Measurements from ENCODE around the gene COL16A1. TPM values are rescaled to one million over a fixed set of nuclear protein-coding genes. Genes with fewer than 3 reads are reported as not detected.

Gene COL16A1
- total RNA-seq, 1 donor from 2014 or later: 339 TPM

GRCh38 chr1:31648641-31649357 lies 55.0 kb downstream of the COL16A1 start:
- H3K36me3 ChIP-seq: peaks cover 4 to 11% of the 10 kb centered on the region in 2 donors
- no peaks in the 10 kb centered on the region for H3K9me3 ChIP-seq
- H3K27ac ChIP-seq: peak overlapping the region; percentile 77 to 97
- H3K4me3 ChIP-seq: no peak overlapping the region
- TF ChIP-seq, protein P1, sequence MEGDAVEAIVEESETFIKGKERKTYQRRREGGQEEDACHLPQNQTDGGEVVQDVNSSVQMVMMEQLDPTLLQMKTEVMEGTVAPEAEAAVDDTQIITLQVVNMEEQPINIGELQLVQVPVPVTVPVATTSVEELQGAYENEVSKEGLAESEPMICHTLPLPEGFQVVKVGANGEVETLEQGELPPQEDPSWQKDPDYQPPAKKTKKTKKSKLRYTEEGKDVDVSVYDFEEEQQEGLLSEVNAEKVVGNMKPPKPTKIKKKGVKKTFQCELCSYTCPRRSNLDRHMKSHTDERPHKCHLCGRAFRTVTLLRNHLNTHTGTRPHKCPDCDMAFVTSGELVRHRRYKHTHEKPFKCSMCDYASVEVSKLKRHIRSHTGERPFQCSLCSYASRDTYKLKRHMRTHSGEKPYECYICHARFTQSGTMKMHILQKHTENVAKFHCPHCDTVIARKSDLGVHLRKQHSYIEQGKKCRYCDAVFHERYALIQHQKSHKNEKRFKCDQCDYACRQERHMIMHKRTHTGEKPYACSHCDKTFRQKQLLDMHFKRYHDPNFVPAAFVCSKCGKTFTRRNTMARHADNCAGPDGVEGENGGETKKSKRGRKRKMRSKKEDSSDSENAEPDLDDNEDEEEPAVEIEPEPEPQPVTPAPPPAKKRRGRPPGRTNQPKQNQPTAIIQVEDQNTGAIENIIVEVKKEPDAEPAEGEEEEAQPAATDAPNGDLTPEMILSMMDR (IDR thresholded peaks at IDR 0.05): no peak
- intact Hi-C loops (cut with DNase I): loop anchor here (5.0 kb wide), 1 partner anchor 289 kb away; the partner anchor contains the start of gene PTP4A2
- DNase-seq (ENCODE audit: low spot score in 2 of 2): no peak
- H3K27me3 ChIP-seq: no peaks in the 10 kb centered on the region
- peaks cover 4 to 38% of the 10 kb centered on the region in 2 donors for H3K4me1 ChIP-seq

DNA sequence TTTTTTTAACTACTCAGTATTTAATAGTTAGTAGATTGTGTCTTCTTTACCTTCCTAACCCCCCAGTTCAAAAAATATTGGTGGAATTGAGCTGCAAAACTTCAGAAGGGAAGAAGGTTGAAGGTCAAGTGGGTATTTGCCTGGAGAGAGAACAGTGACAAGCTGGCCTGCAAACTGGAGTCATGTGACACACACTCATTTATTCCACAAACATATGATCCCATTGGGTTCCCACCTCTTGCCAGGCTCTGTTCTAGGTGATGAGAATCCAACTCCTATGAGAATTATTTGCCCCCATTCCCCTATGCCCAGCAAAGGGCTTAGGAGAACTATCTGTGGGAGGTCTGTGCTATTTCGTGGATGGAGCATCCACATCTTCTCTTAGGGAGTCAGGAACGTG lies 55.6 kb downstream of the COL16A1 start:
- intact Hi-C loops (cut with DNase I): loop anchor here (5.0 kb wide), 1 partner anchor 289 kb away; the partner anchor contains the start of gene PTP4A2

GRCh38 chr1:31647106-31647505 lies 56.7 kb downstream of the COL16A1 start:
- TF ChIP-seq, protein P1 (IDR thresholded peaks at IDR 0.05): peak in 2 of 3 experiments; percentile 9 to 10
- DNase-seq (ENCODE audit: low spot score in 2 of 2): peak in 1 of 2 donors; percentile 87
- peak overlapping the region; percentile 77 to 97 for H3K27ac ChIP-seq
- H3K27me3 ChIP-seq: no peaks in the 10 kb centered on the region
- no peak overlapping the region for H3K4me3 ChIP-seq
- H3K36me3 ChIP-seq: no peaks in the 10 kb centered on the region
- intact Hi-C loops (cut with DNase I): loop anchor here (2.0 to 5.0 kb wide), 2 partner anchors 58 to 290 kb away; partner anchors contain the start of genes COL16A1 and PTP4A2
- H3K4me1 ChIP-seq: peaks cover 10 to 55% of the 10 kb centered on the region in 2 donors
- no peaks in the 10 kb centered on the region for H3K9me3 ChIP-seq

More for the DNA sequence above, 55.6 kb downstream of the COL16A1 start:
- Histone ChIP-seq H3K9me3 (no peaks in the 10 kb centered on the region), H3K27me3 (no peaks in the 10 kb centered on the region), H3K4me1 (peaks cover 10 to 44% of the 10 kb centered on the region in 2 donors), H3K27ac (peak overlapping the region; percentile 77 to 97), H3K36me3 (peaks cover 0 to 5% of the 10 kb centered on the region in 2 donors), H3K4me3 (no peak overlapping the region)
- DNase-seq (ENCODE audit: low spot score in 2 of 2): peak in 1 of 2 donors; percentile 64
- TF ChIP-seq, protein P1 (IDR thresholded peaks at IDR 0.05): no peak

DNA sequence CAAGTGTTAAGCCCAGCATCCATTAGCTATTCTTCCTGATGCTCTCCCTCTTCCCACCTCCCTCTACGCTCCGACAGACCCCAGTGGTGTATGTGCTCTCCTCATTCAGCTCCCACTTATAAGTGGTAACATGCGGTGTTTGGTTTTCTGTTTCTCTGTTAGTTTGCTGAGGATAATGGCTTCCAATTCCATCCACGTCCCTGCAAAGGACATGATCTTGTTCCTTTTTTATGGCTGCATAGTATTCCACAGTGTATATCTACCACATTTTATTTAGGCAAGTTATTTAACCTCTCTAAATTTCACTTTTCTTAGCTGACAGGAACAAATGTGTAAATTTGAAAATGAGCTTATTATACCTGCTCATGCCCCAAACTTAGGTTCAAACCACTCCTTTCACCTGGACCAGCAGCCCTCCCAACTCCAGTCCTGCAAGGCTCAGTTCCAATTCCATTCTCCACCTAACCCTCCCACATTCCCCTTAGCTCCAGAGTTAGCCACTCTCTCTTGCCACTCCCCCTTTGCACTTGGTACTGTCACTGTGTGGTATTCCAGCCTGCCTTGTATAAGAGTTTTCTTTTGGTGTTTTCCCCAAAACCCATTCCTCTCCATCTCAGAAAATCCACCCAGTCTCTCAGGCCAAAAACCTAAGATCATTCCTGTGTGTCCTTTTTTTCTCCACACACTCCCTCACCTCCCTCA lies 57.4 kb downstream of the COL16A1 start:
- H3K9me3 ChIP-seq: no peaks in the 10 kb centered on the region
- H3K27ac ChIP-seq: peak overlapping the region; percentile 77 to 97
- H3K4me3 ChIP-seq: no peak overlapping the region
- H3K27me3 ChIP-seq: no peaks in the 10 kb centered on the region
- DNase-seq (ENCODE audit: low spot score in 2 of 2): no peak
- H3K4me1 ChIP-seq: peaks cover 10 to 57% of the 10 kb centered on the region in 2 donors
- TF ChIP-seq, protein P1 (IDR thresholded peaks at IDR 0.05): no peak
- intact Hi-C loops (cut with DNase I): loop anchor here (2.0 to 5.0 kb wide), 2 partner anchors 58 to 291 kb away; partner anchors contain the start of genes COL16A1 and PTP4A2
- H3K36me3 ChIP-seq: no peaks in the 10 kb centered on the region

DNA sequence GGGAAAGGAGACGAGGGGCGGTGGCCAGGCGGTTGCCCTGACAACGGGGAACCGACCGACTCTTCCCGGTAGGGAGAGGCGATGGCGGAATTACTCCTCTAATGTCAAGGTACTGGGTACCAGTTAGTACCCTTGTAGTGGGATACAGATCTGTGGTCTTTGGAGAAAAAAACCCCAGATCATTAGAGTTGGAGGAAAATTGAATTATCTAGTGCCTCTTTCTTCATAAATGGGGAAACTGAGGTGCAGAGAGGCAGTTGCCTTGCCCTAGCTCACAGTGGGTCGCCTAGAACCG lies 58.6 kb downstream of the COL16A1 start:
- peak overlapping the region; percentile 78 to 85 for H3K4me3 ChIP-seq
- no peak for DNase-seq (ENCODE audit: low spot score in 2 of 2)
- TF ChIP-seq, protein P1 (IDR thresholded peaks at IDR 0.05): no peak
- no peaks in the 10 kb centered on the region for H3K36me3 ChIP-seq
- peaks cover 10 to 56% of the 10 kb centered on the region in 2 donors for H3K4me1 ChIP-seq
- intact Hi-C loops (cut with DNase I): loop anchor here (2.0 to 5.0 kb wide), 4 partner anchors 56 to 292 kb away; partner anchors contain the start of genes PTP4A2 and TINAGL1
- H3K27ac ChIP-seq: peak overlapping the region; percentile 95 to 97
- H3K27me3 ChIP-seq: no peaks in the 10 kb centered on the region
- no peaks in the 10 kb centered on the region for H3K9me3 ChIP-seq
